Measurements from ENCODE around the gene CAPN3. TPM values are rescaled to one million over a fixed set of nuclear protein-coding genes. Genes with fewer than 3 reads are reported as not detected.

CAPN3 gene
- total RNA-seq, 1 donor from 2014 or later = 45.4 TPM

DNA sequence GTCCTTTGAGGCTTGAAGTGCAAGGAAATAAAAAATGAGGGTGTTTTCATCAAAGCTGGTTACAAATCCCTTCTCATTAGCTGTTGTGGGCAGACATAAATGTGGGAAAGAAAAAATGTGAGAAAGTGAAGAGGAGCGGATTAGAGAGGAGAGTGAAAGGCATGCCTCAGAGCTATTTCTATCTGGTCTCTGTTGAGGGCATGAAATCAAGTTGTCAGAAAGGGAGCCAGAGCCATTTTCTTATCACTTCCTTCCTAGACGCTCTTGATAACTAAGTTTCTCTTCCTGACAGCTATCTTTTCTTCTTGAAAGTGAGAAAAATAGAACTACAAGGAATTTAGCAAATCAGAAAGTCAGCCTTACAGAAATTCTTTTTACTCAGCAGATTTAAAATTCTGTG is 20.8 kb upstream of the CAPN3 start:
- TF ChIP-seq, protein P1, sequence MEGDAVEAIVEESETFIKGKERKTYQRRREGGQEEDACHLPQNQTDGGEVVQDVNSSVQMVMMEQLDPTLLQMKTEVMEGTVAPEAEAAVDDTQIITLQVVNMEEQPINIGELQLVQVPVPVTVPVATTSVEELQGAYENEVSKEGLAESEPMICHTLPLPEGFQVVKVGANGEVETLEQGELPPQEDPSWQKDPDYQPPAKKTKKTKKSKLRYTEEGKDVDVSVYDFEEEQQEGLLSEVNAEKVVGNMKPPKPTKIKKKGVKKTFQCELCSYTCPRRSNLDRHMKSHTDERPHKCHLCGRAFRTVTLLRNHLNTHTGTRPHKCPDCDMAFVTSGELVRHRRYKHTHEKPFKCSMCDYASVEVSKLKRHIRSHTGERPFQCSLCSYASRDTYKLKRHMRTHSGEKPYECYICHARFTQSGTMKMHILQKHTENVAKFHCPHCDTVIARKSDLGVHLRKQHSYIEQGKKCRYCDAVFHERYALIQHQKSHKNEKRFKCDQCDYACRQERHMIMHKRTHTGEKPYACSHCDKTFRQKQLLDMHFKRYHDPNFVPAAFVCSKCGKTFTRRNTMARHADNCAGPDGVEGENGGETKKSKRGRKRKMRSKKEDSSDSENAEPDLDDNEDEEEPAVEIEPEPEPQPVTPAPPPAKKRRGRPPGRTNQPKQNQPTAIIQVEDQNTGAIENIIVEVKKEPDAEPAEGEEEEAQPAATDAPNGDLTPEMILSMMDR (IDR thresholded peaks at IDR 0.05) = no peak
- ATAC-seq (no peak), DNase-seq (no peak)
- Histone ChIP-seq H3K9me3 (peaks cover 6% of the 10 kb centered on the region), H3K27me3 (no peaks in the 10 kb centered on the region), H3K4me1 (no peaks in the 10 kb centered on the region), H3K36me3 (peaks cover 20% of the 10 kb centered on the region), H3K27ac (no peak overlapping the region), H3K4me3 (no peak overlapping the region)
- intact Hi-C loops (cut with DNase I) = no loop called here

DNA sequence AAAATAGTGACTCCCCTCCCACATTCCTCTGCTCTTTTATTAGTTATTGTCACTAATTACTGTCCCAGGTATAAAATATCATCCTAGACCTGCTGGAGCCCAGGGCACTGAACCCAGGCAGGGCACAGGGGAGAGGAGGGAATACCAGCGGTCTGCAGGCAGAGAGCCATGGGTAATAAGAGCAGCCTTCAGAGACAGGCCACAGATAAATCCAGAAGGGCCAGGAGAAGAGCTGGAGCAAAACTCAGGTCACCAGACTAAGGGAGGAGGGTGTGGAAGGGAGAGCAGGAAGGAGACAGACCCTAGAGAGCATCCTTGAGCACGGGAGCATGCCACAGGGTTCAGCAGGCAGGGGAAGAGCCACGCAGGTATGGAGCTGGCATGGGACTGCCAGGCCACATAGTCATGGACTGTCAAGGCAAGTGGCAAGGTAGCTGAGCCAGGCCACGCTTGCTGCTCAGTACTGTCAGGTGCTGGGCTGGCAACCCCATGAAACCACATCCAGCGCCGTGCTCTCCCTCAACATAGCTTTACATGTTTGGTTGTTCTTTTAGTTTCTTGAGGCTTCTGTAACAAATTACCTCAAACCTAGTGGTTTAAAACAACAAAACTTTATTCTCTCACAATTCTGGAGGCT is 15.6 kb upstream of the CAPN3 start:
- H3K36me3 ChIP-seq = peaks cover 71% of the 10 kb centered on the region
- ATAC-seq = peak; percentile 10

DNA sequence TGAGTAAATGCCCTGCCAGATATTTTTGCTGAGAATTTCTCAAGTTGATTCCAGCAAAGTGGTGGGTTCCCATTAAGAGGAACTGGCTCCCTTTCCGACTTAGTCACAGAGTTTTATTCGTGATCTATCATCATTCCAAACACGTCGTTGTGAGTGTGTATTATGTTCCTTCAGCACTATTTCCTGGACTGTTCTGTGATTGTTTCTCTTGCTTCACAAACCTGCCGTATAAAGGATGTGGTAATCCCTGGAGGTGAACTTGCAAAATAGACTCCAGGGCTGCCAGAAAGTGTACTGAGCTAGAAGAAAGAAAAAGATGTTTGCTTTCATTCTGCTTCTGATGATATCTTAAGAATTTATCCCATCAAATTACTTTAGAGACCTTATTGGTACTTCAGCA is 14.5 kb upstream of the CAPN3 start:
- intact Hi-C loops (cut with DNase I) = no loop called here
- Histone ChIP-seq H3K4me3 (no peak overlapping the region), H3K4me1 (no peaks in the 10 kb centered on the region), H3K27ac (no peak overlapping the region), H3K36me3 (peaks cover 82% of the 10 kb centered on the region), H3K27me3 (no peaks in the 10 kb centered on the region), H3K9me3 (no peaks in the 10 kb centered on the region)
- TF ChIP-seq, protein P1 (IDR thresholded peaks at IDR 0.05) = no peak
- ATAC-seq = no peak
- DNase-seq = no peak

More for the DNA sequence above, 15.6 kb upstream of the CAPN3 start:
- DNase-seq = no peak
- H3K4me3 ChIP-seq = no peak overlapping the region
- H3K27me3 ChIP-seq = no peaks in the 10 kb centered on the region
- no peaks in the 10 kb centered on the region for H3K9me3 ChIP-seq
- no peak overlapping the region for H3K27ac ChIP-seq
- intact Hi-C loops (cut with DNase I) = no loop called here
- TF ChIP-seq, protein P1 (IDR thresholded peaks at IDR 0.05) = no peak
- H3K4me1 ChIP-seq = no peaks in the 10 kb centered on the region

DNA sequence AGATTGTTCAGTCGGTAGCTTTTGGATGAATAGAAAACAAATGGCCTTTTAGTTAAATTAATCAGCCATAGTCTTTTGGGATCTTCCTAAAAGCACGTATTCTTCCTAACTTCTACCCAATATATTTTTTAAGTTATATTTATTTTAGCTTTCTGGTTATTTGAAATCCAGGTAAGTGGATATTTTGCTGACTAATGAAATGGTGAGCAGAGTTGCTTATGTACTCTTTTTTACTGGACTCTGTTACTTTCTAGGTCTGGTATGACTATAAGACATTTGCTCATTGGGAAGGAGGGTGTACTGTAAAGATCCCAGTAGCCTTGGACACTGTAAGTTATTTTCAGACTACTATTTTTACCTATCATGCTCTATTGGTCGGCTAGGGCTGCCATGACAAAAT is 13.8 kb upstream of the CAPN3 start:
- H3K4me1 ChIP-seq = no peaks in the 10 kb centered on the region

DNA sequence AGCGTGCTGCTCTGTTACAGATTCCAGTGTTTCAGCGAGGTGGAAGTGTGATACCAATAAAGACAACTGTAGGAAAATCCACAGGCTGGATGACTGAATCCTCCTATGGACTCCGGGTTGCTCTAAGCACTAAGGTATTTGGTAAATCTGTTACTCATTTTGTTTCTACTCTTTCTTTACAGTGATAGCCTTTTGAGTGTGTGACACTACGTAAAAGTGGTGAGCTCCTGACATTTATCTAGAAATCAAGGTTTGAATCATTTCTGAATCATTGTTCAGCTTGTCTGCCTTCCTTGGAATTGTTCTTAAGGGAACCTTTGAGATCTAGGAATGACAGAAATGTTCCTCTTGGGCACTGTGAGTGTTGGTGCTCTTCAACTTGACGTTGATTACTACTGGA is 11.2 kb upstream of the CAPN3 start:
- Histone ChIP-seq H3K4me3 (no peak overlapping the region), H3K36me3 (peaks cover 97% of the 10 kb centered on the region), H3K4me1 (no peaks in the 10 kb centered on the region), H3K9me3 (no peaks in the 10 kb centered on the region), H3K27ac (no peak overlapping the region), H3K27me3 (no peaks in the 10 kb centered on the region)
- intact Hi-C loops (cut with DNase I) = no loop called here
- TF ChIP-seq, protein P1 (IDR thresholded peaks at IDR 0.05) = no peak
- no peak for ATAC-seq
- no peak for DNase-seq

More for the DNA sequence above, 13.8 kb upstream of the CAPN3 start:
- peaks cover 86% of the 10 kb centered on the region for H3K36me3 ChIP-seq
- TF ChIP-seq, protein P1 (IDR thresholded peaks at IDR 0.05) = no peak
- DNase-seq = no peak
- H3K9me3 ChIP-seq = no peaks in the 10 kb centered on the region
- H3K27ac ChIP-seq = no peak overlapping the region
- intact Hi-C loops (cut with DNase I) = no loop called here
- no peaks in the 10 kb centered on the region for H3K27me3 ChIP-seq
- H3K4me3 ChIP-seq = no peak overlapping the region
- ATAC-seq = no peak

DNA sequence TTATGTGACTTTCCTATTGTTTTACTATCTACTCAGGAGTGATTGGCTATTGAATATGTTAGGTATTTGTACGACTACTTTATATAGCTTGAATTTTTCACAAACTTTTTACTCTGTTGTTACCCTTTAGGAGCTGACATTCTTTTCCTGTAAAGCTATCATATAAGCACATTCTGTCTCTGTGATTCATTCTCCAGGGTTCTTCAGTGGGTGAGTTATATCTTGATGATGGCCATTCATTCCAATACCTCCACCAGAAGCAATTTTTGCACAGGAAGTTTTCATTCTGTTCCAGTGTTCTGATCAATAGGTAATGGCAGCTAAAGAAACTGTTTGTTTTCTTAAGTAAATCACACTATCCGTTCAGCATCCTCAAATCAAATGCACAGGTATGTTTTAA is 10.1 kb upstream of the CAPN3 start:
- Histone ChIP-seq H3K4me3 (no peak overlapping the region), H3K9me3 (no peaks in the 10 kb centered on the region), H3K27me3 (no peaks in the 10 kb centered on the region), H3K27ac (no peak overlapping the region), H3K36me3 (peaks cover 97% of the 10 kb centered on the region), H3K4me1 (no peaks in the 10 kb centered on the region)
- no peak for DNase-seq
- intact Hi-C loops (cut with DNase I) = no loop called here
- TF ChIP-seq, protein P1 (IDR thresholded peaks at IDR 0.05) = no peak
- no peak for ATAC-seq

All from upper lobe of right lung (tissue), 1 donor.